ENCODE results near the gene SUCO. TPM values are rescaled to one million over a fixed set of nuclear protein-coding genes. Genes with fewer than 3 reads are reported as not detected.

The SUCO gene
- total RNA-seq, 2 donors from 2014 or later: 62.2 TPM

- no peak within 1 kb of the TSS for H3K9ac ChIP-seq (ENCODE audit: extremely low read depth, low read length, poor library complexity, severe bottlenecking)
- no peak within 1 kb of the TSS for H3K27ac Mint-ChIP-seq
- H3K4me3 Mint-ChIP-seq: no peak within 1 kb of the TSS
- 90 to 94% methylated on average over 2 to 11 of the region's 11 CpGs for WGBS, 2 experiments (ENCODE audit: insufficient coverage in 1 of 2, insufficient read length in 1 of 2)
- H3K4me3 ChIP-seq (ENCODE audit: low read length): no peak within 1 kb of the TSS
- no peaks in the 10 kb centered on the region for H3K36me3 ChIP-seq (ENCODE audit: control insufficient read depth, insufficient read depth, low read length)
- peaks cover 25% of the 10 kb centered on the region for H3K27me3 Mint-ChIP-seq (ENCODE audit: insufficient read depth)
- DNase-seq: no peak
- H3K27ac ChIP-seq (ENCODE audit: low read depth, low read length): no peak within 1 kb of the TSS
- TF ChIP-seq CTCF (conservative IDR thresholded peaks at IDR 0.05): no peak
- no peaks in the 10 kb centered on the region for H3K4me1 ChIP-seq (ENCODE audit: control insufficient read depth, insufficient read depth, low read length)
- H3K9me3 Mint-ChIP-seq: no peaks in the 10 kb centered on the region
- H3K9me3 ChIP-seq (ENCODE audit: control insufficient read depth, low read length): no peaks in the 10 kb centered on the region
- peaks cover 9% of the 10 kb centered on the region for H3K4me1 Mint-ChIP-seq
- no peaks in the 10 kb centered on the region for H3K27me3 ChIP-seq (ENCODE audit: control insufficient read depth, insufficient read depth, low read length, poor library complexity, severe bottlenecking)
- no peaks in the 10 kb centered on the region for H3K36me3 Mint-ChIP-seq (ENCODE audit: low read depth)
Measured at GRCh38 chr1:172658871-172659453, 126.0 kb downstream of the SUCO start, which contains the start of gene FASLG. Gene FASLG, plus strand, starts transcription at chr1:172659103. Its CDS starts 99 bp downstream, at chr1:172659202.

GRCh38 chr1:172661107-172661506 is 128.2 kb downstream of the SUCO start:
- 92 to 95% methylated on average over 2 to 3 of the region's 3 CpGs for WGBS, 2 experiments (ENCODE audit: insufficient coverage in 1 of 2, insufficient read length in 1 of 2)

More at GRCh38 chr1:172661107-172661506, 128.2 kb downstream of the SUCO start:
- Mint-ChIP-seq H3K27ac (no peak overlapping the region), H3K27me3 (ENCODE audit: insufficient read depth) (peaks cover 28% of the 10 kb centered on the region), H3K36me3 (ENCODE audit: low read depth) (no peaks in the 10 kb centered on the region), H3K9me3 (no peaks in the 10 kb centered on the region), H3K4me3 (no peak overlapping the region), H3K4me1 (peaks cover 9% of the 10 kb centered on the region)
- DNase-seq: no peak
- Histone ChIP-seq H3K4me3 (ENCODE audit: low read length) (no peak overlapping the region), H3K4me1 (ENCODE audit: control insufficient read depth, insufficient read depth, low read length) (no peaks in the 10 kb centered on the region), H3K9ac (ENCODE audit: extremely low read depth, low read length, poor library complexity, severe bottlenecking) (no peak overlapping the region), H3K9me3 (ENCODE audit: control insufficient read depth, low read length) (no peaks in the 10 kb centered on the region), H3K27me3 (ENCODE audit: control insufficient read depth, insufficient read depth, low read length, poor library complexity, severe bottlenecking) (no peaks in the 10 kb centered on the region), H3K36me3 (ENCODE audit: control insufficient read depth, insufficient read depth, low read length) (no peaks in the 10 kb centered on the region), H3K27ac (ENCODE audit: low read depth, low read length) (no peak overlapping the region)
- TF ChIP-seq CTCF (conservative IDR thresholded peaks at IDR 0.05): no peak

Other genes with a start within 250 kb of the SUCO start
- gene C1orf105, start 112.5 kb upstream of the SUCO start, total RNA-seq: not detected
- 10 to 100 TPM; 24.0 to 24.3 TPM for gene PIGC, start 89.1 kb upstream of the SUCO start, total RNA-seq
- not detected for gene FASLG, start 126.0 kb downstream of the SUCO start, total RNA-seq

Data from endodermal cell (in vitro differentiated cells).